Cardiac fibroblast (primary cell): ENCODE data around the gene GRIPAP1.

Experiments
- DNase-seq, 2 donors: peaks; one replicate each; pipeline versions ENCODE4 v3.0.0 to v3.0.0-alpha.2; 2010; ENCODE audit warnings: low read depth in 2 of 2
- H3K4me3 ChIP-seq, 2 donors: replicated peaks in 1 of 2; 1 replicate in 1 of 2; 2 replicates in 1 of 2; pipeline ENCODE4 v1.5.1; 2011; ENCODE audit warnings: low read depth in 2 of 2, low read length in 2 of 2, mild to moderate bottlenecking in 2 of 2, moderate library complexity in 1 of 2
- TF ChIP-seq, protein P1 (sequence below): IDR thresholded peaks from one replicate; pipeline ENCODE4 v1.5.1; 2011; ENCODE audit warnings: low read depth, mild to moderate bottlenecking, low read length, inconsistent platforms

GRIPAP1 gene

DNA sequence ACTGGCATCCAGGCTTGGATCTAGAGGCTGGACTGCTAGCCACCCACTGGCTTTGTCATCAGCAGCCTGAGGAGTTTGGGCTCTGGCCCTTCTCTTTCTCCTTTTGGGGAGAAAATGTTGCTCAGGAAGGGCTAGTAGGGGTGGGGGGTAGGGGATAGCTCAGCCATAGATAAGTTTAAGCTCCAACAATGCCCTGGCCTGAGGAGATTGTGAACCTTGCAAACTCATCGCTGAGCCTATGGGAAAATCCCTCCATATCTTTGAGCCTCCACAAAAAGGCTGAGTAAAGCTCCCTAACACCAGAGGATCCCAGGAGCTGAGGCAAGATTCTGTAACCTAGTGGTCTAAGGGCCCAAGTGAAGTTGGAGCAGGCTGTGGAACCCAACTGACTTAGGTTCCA is 53.5 kb downstream of the GRIPAP1 start:
- no peak overlapping the region for H3K4me3 ChIP-seq
- no peak for DNase-seq
- TF ChIP-seq, protein P1, sequence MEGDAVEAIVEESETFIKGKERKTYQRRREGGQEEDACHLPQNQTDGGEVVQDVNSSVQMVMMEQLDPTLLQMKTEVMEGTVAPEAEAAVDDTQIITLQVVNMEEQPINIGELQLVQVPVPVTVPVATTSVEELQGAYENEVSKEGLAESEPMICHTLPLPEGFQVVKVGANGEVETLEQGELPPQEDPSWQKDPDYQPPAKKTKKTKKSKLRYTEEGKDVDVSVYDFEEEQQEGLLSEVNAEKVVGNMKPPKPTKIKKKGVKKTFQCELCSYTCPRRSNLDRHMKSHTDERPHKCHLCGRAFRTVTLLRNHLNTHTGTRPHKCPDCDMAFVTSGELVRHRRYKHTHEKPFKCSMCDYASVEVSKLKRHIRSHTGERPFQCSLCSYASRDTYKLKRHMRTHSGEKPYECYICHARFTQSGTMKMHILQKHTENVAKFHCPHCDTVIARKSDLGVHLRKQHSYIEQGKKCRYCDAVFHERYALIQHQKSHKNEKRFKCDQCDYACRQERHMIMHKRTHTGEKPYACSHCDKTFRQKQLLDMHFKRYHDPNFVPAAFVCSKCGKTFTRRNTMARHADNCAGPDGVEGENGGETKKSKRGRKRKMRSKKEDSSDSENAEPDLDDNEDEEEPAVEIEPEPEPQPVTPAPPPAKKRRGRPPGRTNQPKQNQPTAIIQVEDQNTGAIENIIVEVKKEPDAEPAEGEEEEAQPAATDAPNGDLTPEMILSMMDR = no peak

GRCh38 chrX:48945517-48946348 is 56.3 kb downstream of the GRIPAP1 start:
- no peak overlapping the region for H3K4me3 ChIP-seq
- TF ChIP-seq, protein P1 = peak; percentile 72
- DNase-seq = peak; percentile 51 to 63

- DNase-seq = no peak
- TF ChIP-seq, protein P1 = no peak
- no peak overlapping the region for H3K4me3 ChIP-seq
Measured at GRCh38 chrX:48942895-48943294, 59.2 kb downstream of the GRIPAP1 start.

- DNase-seq = no peak
- TF ChIP-seq, protein P1 = no peak
- no peak overlapping the region for H3K4me3 ChIP-seq
Measured at GRCh38 chrX:48940404-48940955, 61.6 kb downstream of the GRIPAP1 start.

GRCh38 chrX:48939524-48940228 is 62.4 kb downstream of the GRIPAP1 start:
- no peak for DNase-seq
- TF ChIP-seq, protein P1 = no peak
- no peak overlapping the region for H3K4me3 ChIP-seq

- no peak overlapping the region for H3K4me3 ChIP-seq
- no peak for DNase-seq
- TF ChIP-seq, protein P1 = no peak
Measured at GRCh38 chrX:48938721-48939425, 63.2 kb downstream of the GRIPAP1 start.
